HG03457 (cell line): ENCODE data around the gene BLACAT1.

Experiments
- ATAC-seq: cut with Tn5 transposase; IDR thresholded peaks from one replicate; pipeline ENCODE4 v1.9.1; 2021; ENCODE audit warnings: moderate number of reproducible peaks; ENCODE audit not compliant: unreplicated experiment

BLACAT1 gene

DNA sequence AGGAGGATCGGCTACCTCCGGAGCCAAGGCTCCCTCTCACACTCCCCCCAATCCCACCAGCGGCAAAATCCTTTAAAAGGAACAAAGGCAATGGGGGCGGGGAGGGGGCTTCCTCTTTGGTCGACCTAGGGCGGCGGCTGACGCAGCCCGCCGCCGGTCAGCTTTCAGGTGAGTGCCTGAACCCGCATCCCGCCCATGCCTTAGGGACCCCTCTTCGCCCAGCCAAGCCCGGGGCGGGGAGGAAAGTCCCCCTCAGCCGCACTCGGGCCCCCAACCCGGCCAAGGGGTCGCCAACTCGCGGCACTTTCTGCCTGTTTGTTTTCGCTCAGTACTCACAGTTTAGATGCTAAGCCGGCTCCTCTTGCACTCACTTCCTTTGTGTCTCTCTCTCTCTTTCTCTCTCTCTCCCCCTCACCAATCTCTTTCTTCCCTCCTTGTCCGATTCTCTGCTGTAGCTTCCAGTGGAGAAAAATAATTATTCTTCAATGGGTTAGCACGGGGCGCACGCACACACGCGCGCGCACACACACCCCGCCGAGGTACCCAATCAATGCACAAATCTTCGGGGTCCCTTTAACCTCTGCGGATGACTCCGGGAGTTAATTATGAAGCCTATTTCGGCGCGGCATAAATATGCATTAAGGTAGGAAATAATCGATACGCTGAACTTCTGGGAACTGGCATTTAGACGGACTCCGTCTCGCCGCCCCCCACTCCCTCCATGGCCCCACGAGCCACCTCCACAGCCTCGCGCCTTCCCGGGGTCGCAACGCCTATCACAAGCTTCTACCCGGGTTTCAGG is at the start of gene BLACAT1:
BLACAT1 (minus strand) TSS at position 465 of the 802 bp plus-strand sequence.
- ATAC-seq = no peak

DNA sequence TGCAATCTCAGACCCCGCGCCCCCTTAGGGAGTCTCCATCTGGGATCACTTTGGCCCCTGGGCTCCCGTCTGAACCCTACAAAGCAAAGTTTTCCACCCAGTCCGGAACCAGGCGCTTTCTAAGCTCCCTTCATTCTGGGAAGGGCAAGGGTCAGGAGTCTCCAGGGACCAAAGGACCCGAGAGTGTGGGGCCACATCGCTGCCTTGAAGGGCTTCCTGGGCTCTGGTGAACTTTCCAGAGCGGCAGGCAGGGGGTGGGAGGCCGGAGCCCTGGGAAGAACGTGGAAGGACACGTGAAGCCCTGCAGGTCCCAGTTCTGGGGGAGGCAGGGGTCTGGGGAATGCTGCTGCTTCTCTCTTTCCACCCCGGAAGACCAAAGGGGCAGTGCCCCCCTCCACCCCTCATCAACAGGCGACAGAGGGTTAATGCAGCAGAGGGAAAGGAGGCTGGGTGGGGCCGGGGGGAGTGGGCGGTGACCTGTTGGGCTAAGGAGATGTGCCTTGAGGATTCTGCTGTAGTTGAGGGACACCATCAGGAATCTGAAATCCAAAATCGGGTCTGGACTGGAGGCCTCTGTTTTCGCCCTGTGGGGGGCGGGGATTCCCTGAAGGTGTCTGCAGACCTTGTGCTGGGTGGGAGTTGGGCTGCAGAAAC is 49.4 kb upstream of the BLACAT1 start:
- ATAC-seq = no peak

DNA sequence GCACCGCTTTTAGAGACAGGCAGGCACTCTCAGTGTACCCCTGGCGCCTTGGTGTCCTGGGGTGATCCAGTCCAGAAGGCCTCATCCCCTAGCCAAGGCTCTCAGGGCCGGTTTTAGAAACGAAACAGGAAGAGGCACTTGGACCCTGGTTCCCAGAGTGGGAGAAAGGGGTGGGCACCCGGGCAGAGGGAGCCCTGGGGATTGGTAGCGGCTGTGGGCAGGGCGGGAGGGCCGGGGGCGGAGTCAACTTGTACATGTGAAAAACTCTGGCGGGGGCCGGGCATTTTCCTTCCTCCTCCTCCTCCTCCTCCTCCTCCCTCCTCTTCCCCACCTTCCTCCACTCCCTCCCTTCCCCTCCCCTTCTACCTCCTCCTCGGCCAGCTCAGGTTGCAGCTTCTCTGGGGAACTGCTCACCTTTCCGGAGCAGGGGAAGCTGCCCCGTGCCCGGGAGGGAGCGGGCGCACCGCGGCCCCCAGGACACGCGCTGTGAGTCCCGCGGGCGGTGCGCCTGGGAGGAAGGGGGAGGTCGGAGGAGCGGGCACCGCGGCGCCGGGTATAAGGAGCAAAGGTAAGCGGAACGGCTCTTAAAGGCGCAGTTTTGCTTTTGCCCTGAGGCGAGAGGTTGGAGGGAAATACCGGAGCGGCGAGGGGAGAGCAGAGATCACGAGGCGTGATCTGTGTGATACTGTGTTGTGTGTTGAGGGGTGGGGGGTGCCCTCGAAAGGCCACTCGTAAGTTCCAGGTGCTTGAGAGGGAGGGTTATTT is 48.6 kb upstream of the BLACAT1 start, which contains the start of gene CDK18:
CDK18 (plus strand) TSS at position 359 of the 765 bp plus-strand sequence. CDS start 18,499 bp downstream, outside the sequence.
- no peak for ATAC-seq

DNA sequence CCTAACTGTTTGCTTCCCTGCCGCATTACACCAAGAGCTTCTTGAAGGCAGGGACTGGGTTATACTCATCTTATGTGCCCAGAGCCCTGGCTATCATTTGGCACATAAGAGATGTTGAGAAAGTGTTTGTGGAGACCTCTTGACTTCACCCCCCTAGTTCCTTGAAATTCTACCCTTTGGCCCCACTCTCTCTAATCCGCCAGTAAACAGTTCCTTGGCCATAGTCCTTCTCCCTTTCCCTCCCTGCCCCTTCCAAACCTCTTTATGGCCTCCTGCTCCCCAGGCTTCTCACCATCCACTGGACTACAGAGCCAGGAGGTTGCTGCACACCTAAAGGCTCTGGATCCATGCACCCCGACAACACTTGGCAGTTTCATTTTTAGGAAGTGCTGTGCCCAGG is 47.1 kb upstream of the BLACAT1 start:
- ATAC-seq = no peak

DNA sequence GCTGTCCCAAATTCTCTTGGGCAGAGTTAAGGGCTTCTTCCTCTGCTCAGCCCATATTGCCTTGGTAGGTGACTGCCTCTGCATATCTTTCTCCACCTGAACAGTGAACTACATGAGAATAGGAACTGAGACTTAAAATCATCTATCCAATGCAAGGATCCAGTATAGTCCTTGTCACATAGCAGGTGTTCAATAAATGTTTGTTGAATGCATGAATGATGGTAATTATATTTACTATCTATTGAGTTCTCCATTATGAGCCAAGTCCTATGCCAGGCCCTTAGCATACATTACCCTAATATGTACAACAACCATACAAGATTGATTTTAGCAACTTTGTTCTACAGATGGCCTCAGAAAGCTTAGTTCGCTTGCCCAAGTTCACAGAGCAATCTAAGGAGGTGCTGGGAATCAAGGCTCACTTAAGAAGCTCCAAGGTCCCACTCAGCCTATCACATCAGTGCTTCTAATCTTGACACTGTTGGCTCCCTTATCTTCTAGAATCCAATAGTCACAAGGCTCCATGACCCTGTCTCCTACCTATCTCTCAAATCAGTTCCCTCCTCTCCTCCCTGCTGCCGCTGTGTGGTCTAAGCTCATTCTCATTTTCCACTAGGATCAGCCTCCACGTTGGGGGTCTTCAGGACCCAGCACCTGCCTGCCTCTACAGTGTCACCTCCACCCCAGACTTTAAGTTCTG is 46.4 kb upstream of the BLACAT1 start:
- ATAC-seq = no peak

DNA sequence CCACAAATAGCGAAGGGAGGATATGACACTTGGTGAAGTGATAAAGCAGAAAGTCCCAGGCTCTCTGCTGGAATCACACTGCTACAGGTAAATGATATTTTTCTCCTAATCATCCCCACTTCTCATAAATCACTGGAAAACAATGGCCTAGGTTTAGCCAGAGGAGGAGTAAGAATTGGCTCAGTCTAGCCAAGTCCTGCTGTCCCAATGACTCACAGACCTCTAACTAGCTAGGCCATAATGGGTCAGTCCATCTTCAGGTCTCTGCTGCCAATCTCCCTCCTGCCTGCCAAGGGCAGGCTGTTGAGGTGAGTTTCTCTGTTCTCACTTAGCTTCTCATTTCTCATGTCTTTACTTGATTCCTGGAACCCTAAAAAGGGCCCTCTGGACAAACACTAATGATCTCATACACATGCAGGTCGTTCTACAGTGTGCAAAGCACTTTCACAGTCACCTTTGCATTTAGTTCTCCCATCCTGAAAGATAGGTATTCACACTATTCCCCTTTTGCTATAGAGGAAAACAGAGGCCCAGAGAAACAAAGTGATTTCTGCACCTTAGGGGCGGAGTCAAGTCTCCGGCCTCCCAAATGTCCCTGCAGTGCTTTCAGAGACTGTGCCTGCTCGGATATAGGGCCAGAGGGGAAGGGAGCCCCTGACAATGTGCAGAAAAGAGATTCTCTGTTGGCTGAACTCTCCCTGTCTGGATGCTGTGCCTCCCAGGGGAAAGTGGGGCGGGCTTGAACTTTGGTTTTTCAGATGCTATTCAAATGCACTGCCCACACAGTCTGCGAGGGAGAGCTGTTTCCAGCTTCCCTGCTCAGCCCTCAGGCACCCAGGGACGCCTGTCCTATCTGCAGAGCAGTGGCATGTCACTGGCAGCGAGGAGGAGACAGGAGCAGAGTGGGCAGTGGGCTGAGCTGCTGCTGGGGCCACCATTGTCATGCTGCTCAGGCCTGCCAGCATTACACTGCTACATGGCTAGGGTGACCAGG is 44.7 kb upstream of the BLACAT1 start:
- no peak for ATAC-seq

DNA sequence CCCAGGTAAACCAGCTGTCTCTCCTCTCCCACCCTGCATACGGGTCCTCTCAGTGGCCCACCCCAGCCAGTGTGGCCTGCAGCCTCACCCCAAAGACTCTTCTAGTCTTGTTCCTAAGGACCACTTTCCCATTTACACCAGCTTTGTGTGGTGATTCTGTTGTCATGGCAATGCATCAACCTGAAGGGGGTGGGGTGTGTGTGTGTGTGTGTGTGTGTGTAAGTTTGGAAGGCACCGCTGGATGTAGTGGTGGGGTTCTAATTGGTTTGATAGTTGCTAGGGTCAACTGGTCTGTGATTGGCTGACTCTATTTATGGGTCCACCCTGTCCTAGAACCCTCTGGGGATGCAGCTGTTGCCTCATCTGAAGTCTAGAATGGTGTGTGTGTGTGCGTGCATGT is 43.9 kb upstream of the BLACAT1 start:
- no peak for ATAC-seq

DNA sequence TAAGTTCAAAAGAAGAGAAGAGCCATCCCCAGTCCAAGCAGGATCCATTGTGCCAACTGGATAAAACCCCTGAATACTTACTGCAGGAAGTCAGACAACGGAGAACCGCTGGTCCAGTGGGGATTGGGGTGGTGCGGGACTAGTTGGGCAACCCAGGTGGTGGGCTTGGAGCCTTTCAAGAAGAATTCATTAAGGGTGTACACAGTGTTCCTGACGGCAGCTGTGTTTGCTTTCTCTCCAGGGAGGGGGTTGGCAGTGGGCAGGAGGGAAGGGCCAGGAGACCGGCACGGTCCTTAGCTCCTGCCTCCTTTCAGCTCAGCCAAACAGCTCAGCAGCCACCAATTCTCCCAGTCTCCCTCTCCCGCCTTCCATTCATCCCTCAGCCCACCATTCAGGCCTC is 41.5 kb upstream of the BLACAT1 start:
- ATAC-seq = no peak

DNA sequence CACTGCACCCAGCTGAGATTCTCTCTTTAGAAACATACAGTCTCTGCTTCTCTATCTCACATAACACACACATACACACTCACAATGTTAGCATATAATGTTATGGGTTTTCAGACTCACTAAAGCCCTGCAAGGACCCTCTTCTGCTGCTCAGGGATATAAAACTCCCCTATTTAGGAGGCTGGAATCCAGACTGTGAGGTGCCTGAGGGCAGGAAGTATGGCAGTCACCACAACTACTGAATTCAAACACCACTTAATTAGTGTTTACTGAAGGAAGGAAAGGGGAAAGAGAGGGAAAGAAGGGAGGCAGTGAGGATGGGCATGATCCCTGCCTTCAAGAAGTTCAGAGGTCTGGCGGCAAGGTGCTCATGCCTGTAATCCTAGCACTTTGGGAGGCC is 40.8 kb upstream of the BLACAT1 start:
- ATAC-seq = no peak

DNA sequence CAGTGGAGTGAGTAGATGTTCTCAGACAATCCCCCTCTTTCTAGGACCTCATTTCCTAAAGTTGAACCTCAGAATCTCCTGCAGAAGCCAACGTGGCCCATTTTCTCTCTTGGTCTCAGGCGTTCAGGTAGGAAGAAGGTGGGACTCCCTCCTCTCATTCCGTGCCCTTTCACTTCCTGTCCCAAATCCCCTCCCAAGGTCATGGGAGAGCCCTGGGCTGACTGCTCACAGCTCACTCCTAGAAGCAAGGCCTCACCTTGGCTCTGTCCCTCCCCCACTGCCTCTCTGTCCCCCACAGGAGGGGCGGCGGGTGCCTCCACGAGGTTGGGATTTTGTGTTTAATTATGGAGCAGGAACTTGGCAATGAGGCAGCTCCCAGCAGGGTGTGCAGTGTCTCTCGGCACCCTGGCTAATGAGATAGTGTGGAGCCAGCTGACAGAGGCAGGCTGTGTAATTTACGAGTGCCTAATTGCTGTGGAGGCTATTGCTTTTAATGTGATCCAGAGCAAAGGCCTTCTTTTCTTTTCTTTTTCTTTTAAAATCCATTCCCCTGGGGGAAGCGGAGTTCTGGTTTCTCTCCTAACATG is 39.5 kb upstream of the BLACAT1 start:
- no peak for ATAC-seq

DNA sequence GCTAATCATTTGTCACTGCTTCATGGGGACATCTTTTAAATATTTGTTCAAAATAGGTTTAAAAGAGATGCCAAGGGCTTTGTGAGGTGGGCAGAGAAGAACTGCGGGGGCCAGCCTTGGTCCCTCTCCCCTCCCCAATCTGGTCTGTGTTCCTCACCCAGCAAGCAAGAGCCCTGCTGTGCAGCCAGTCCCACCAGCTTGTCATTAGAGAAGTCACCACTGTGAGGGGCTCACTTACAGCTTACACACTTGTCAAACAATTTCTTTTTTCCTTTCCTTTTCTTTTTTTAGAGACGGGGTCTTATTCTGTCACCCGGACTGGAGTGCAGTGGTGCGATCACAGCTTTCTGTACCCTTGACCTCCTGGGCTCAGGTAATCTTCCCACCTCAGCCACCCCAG is 38.3 kb upstream of the BLACAT1 start:
- no peak for ATAC-seq

DNA sequence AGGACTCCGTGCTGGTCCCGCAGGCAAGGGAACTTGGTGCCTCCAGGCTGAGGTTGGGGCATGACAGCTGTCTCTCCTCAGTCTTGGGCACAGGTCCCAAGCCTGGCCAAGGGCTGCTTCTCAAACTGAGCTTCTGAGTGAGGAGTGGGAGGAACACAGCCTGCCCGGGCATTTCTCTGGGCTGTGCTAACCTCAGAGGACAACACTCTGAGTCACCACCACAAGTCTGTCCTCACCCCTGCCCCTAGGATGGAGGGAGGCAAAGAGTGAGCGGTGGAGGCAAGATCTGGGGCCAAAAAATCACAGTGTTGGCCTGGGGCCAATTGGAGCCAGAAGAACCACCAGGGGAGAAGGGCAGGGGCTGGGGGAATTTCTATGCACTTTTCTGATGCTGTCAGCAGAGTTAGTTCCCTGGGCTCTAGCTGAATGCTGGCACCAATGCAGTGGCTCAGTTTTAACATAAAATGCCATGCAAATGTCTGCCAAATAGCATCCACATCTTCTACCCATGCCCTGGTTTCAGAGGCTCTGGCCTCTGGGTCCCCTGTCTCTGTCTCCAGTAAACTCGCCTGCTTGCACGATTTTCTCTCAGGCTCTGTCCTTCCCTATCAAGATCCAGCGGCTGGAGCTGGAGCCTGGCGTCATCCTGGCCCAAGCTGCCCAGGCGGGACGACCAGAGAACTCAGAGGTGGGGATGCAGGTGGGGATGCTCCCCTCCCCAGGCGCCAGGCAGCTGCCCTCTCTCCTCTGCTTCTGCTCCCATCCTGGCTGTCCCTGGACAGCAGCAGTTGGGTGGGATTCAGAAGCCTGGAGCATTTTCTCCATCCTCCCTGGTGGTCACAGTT is 37.6 kb upstream of the BLACAT1 start:
- no peak for ATAC-seq

DNA sequence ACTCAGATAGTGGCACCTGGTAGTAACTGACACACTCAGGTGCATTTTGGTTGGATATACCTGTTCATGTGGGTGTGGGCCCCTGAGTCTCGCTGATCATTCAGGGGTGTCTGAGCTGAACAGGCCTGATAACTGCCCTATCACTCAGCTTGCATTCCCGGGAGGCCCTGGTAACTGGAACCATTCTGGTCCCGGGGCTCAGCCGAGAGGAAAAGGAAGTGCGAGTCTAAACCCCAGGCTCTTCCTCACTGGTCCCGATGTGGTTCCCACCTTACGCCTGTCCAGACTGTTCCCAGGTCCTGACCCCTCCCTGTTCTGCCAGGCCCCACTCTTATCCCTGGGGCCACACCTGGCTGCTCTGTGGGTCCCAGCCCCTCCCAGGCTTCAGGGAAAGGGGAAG is 36.9 kb upstream of the BLACAT1 start:
- ATAC-seq = no peak

DNA sequence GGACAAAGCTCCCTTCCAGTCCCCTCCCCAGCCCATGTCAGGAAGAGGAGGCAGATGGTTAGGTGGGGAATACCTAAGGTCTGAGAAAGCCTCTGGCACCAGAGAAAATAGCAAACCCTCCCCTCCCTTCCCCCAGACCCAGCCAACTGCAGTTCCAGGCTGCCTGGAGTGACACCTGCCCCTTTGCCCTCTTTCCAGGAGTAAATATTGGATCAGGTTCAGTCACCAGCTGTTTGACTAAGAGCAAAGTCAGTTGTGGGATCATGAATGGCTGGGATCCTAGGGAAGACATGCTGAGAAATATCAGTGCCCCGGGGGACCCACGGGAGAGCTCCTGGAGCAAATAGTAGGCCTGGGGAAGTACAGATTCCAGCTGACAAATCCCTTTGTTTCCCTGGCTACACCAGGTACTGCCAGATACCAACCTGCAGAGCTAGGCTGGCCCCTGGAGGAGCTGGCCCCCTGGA is 36.4 kb upstream of the BLACAT1 start:
- no peak for ATAC-seq

DNA sequence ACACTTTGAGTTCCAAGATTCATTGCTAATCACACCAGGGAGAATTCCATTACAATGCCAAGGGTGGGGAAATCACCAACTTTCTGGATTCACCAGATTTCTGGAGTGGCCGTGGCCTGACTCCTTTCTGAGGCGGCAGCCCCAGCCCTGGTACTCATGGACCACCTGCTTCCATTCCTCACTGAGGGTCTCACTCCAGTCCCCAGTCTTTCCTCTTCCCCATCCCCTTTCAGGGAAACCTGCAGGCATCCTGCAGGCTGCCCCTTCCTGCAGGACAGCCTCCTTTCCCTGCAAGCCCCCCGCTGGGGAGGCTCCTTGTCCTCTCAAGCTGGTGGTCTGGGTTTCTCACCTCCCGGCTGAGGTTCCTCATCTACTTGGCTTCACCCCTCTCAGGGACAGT is 35.9 kb upstream of the BLACAT1 start:
- no peak for ATAC-seq

DNA sequence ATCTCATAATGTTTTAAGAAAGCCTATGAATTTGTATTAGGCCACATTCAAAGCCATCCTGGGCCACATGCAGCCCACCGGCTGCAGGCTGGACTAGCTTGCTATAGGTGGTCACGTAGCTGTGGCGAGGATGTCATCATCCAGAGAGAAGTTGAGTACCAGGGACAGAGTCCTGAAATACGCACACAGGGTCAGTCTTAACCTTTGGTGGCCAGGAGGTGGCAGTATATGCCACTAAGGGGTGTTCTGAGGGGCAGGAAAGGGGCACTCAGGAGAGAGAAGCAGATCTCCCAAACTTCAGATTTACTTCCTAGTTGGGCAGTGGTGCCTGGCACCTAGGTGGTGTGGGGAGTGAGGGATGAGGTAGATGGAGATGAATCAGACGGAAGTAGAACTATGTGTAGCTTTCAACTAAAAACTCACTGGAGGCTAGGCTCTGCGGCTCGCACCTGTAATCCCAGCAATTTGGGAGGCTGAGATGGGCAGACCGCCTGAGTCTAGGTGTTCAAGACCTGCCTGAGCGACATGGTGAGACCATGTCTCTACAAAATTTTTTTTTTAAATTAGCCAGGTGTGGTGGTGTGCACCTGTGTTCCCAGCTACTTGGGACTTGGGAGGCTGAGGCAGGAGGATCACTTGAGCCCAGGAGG is 32.4 kb upstream of the BLACAT1 start:
- no peak for ATAC-seq

DNA sequence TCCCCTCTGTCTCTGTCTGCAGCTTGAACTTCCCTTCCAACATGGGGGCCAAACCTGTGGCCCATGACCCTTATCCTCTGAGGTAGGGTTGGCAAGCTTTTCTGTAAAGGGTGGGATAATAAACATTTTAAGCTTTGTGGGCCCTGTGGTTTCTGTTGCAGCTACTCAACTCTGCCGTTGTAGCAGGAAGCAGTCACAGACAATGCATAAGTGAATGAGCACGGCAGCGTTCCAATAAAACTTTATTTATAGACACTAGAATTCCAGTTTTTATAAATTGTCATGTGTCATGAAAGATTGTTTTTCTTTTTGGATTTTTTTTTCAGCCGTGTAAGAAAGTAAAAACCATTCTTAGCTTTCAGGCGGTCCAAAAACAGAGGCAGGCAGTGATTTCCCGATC is 30.4 kb upstream of the BLACAT1 start:
- no peak for ATAC-seq
